Ishikawa (cell line): Measurements from ENCODE around the gene TFB2M.

ENCODE experiments used
- CREB1 ChIP-seq: IDR thresholded peaks from 2 replicates; pipeline ENCODE4 v1.6.1; 2012; ENCODE audit warnings: low read depth
- EP300 ChIP-seq: IDR thresholded peaks from 2 replicates; pipeline ENCODE4 v1.6.1; 2012; ENCODE audit warnings: borderline replicate concordance
- FOXM1 ChIP-seq: IDR thresholded peaks from 2 replicates; pipeline ENCODE4 v1.6.1; 2012; ENCODE audit warnings: low read depth, borderline replicate concordance
- MAX ChIP-seq: IDR thresholded peaks from 2 replicates; pipeline ENCODE4 v1.6.1; 2012
- NFIC ChIP-seq: IDR thresholded peaks from 2 replicates; pipeline ENCODE4 v1.6.1; 2012
- TAF1 ChIP-seq: IDR thresholded peaks from 2 replicates; pipeline ENCODE4 v1.6.1; 2012; ENCODE audit warnings: low read depth, mild to moderate bottlenecking
- TCF12 ChIP-seq: IDR thresholded peaks from 2 replicates; pipeline ENCODE4 v1.6.1; 2012; ENCODE audit warnings: low read depth

GRCh38 chr1:246512230-246512629 is 53.8 kb downstream of the TFB2M start:
- no peak for TF ChIP-seq MAX
- TF ChIP-seq TAF1: no peak
- TF ChIP-seq EP300: no peak
- no peak for TF ChIP-seq FOXM1
- no peak for TF ChIP-seq CREB1
- TF ChIP-seq TCF12: no peak
- no peak for TF ChIP-seq NFIC
